Measurements from ENCODE around the gene ITPR1.

Gene ITPR1

DNA sequence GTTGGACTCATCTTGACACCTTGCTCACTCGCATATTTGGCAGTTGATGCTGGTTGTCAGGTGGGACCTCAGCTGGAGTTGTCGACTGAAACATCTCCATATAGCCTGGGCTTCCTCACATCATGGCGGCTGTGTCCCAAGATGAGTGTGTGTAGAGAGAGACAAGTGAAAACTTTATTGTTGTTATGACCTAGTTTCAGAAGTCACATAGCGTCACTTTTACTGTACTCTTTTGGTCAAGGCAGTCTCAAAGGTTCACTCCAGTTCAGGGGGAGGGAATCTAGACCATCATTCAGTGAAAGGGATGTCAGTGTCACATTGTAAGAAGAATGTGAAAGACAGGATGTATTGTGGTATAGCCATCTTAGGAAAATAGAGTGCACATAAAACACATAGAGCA is 214.2 kb downstream of the ITPR1 start (continued):
- TF ChIP-seq, protein P1, sequence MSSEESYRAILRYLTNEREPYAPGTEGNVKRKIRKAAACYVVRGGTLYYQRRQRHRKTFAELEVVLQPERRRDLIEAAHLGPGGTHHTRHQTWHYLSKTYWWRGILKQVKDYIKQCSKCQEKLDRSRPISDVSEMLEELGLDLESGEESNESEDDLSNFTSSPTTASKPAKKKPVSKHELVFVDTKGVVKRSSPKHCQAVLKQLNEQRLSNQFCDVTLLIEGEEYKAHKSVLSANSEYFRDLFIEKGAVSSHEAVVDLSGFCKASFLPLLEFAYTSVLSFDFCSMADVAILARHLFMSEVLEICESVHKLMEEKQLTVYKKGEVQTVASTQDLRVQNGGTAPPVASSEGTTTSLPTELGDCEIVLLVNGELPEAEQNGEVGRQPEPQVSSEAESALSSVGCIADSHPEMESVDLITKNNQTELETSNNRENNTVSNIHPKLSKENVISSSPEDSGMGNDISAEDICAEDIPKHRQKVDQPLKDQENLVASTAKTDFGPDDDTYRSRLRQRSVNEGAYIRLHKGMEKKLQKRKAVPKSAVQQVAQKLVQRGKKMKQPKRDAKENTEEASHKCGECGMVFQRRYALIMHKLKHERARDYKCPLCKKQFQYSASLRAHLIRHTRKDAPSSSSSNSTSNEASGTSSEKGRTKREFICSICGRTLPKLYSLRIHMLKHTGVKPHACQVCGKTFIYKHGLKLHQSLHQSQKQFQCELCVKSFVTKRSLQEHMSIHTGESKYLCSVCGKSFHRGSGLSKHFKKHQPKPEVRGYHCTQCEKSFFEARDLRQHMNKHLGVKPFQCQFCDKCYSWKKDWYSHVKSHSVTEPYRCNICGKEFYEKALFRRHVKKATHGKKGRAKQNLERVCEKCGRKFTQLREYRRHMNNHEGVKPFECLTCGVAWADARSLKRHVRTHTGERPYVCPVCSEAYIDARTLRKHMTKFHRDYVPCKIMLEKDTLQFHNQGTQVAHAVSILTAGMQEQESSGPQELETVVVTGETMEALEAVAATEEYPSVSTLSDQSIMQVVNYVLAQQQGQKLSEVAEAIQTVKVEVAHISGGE (tag by site-specific recombination; conservative IDR thresholded peaks at IDR 0.05; ENCODE audit: low read depth) = no peak
- TF ChIP-seq ZNF202 (tag by site-specific recombination; IDR thresholded peaks at IDR 0.05; ENCODE audit: borderline replicate concordance) = no peak
- TF ChIP-seq BCL11A (tag by site-specific recombination; IDR thresholded peaks at IDR 0.05; ENCODE audit: low read depth) = no peak
- TF ChIP-seq ZNF785 (tag by site-specific recombination; IDR thresholded peaks at IDR 0.05) = no peak
- TF ChIP-seq MEIS1 (CRISPR knock-in tag; IDR thresholded peaks at IDR 0.05; ENCODE audit: borderline replicate concordance) = no peak
- TF ChIP-seq, protein P2, sequence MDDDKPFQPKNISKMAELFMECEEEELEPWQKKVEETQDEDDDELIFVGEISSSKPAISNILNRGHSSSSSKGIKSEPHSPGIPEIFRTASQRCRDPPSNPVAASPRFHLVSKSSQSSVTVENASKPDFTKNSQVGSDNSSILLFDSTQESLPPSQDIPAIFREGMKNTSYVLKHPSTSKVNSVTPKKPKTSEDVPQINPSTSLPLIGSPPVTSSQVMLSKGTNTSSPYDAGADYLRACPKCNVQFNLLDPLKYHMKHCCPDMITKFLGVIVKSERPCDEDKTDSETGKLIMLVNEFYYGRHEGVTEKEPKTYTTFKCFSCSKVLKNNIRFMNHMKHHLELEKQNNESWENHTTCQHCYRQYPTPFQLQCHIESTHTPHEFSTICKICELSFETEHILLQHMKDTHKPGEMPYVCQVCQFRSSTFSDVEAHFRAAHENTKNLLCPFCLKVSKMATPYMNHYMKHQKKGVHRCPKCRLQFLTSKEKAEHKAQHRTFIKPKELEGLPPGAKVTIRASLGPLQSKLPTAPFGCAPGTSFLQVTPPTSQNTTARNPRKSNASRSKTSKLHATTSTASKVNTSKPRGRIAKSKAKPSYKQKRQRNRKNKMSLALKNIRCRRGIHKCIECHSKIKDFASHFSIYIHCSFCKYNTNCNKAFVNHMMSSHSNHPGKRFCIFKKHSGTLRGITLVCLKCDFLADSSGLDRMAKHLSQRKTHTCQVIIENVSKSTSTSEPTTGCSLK (tag by site-specific recombination; IDR thresholded peaks at IDR 0.05) = no peak

DNA sequence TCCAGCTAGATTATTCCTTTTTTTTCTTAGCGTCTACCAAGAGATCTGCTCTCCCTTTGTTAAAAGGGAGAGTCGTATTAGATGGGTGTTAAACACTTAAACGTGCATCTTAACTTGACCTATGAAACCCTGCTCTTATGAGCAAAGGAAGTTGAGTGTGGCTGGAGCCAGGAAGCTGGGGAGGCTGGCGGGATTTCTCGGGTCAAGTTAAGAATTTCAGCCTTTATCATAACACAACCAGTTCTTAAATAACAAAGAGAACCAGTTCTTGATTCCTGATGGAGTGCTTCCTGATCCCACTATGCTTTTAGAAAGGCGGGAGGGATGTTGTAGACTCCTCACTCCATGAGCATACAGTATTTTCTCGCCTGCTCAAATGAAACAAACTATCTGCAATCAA is 215.1 kb downstream of the ITPR1 start:
- no peak overlapping the region for H3K27ac ChIP-seq (ENCODE audit: extremely low read depth, low read depth, low read length)
- ChIA-PET POLR2A (no interaction called here), CTCF (interaction anchor here (0.6 kb wide), 1 partner anchor 50 kb away, joined by 3 read pairs; no protein-coding TSS in a partner anchor)
- no peak overlapping the region for H3K4me3 ChIP-seq (ENCODE audit: low read depth, low read length)
- no peaks in the 10 kb centered on the region for H3K4me1 ChIP-seq (ENCODE audit: control insufficient read depth, insufficient read depth, low read length)
- peaks cover 0 to 34% of the 10 kb centered on the region in 2 experiments; a peak in 1 of 3 replicates for H3K36me3 ChIP-seq (ENCODE audit: control insufficient read depth in 2 of 2, insufficient read depth in 1 of 2, low read length in 2 of 2)
- H3K9me3 ChIP-seq (ENCODE audit: control insufficient read depth, insufficient read depth, low read depth, low read length) = no peaks in the 10 kb centered on the region
- TF ChIP-seq ZNF266 (tag by site-specific recombination; IDR thresholded peaks at IDR 0.05; ENCODE audit: low read depth) = no peak
- TF ChIP-seq ZNF692 (tag by site-specific recombination; IDR thresholded peaks at IDR 0.05) = no peak
- TF ChIP-seq FEZF1 (tag by site-specific recombination; IDR thresholded peaks at IDR 0.05) = no peak
- TF ChIP-seq, protein P3, sequence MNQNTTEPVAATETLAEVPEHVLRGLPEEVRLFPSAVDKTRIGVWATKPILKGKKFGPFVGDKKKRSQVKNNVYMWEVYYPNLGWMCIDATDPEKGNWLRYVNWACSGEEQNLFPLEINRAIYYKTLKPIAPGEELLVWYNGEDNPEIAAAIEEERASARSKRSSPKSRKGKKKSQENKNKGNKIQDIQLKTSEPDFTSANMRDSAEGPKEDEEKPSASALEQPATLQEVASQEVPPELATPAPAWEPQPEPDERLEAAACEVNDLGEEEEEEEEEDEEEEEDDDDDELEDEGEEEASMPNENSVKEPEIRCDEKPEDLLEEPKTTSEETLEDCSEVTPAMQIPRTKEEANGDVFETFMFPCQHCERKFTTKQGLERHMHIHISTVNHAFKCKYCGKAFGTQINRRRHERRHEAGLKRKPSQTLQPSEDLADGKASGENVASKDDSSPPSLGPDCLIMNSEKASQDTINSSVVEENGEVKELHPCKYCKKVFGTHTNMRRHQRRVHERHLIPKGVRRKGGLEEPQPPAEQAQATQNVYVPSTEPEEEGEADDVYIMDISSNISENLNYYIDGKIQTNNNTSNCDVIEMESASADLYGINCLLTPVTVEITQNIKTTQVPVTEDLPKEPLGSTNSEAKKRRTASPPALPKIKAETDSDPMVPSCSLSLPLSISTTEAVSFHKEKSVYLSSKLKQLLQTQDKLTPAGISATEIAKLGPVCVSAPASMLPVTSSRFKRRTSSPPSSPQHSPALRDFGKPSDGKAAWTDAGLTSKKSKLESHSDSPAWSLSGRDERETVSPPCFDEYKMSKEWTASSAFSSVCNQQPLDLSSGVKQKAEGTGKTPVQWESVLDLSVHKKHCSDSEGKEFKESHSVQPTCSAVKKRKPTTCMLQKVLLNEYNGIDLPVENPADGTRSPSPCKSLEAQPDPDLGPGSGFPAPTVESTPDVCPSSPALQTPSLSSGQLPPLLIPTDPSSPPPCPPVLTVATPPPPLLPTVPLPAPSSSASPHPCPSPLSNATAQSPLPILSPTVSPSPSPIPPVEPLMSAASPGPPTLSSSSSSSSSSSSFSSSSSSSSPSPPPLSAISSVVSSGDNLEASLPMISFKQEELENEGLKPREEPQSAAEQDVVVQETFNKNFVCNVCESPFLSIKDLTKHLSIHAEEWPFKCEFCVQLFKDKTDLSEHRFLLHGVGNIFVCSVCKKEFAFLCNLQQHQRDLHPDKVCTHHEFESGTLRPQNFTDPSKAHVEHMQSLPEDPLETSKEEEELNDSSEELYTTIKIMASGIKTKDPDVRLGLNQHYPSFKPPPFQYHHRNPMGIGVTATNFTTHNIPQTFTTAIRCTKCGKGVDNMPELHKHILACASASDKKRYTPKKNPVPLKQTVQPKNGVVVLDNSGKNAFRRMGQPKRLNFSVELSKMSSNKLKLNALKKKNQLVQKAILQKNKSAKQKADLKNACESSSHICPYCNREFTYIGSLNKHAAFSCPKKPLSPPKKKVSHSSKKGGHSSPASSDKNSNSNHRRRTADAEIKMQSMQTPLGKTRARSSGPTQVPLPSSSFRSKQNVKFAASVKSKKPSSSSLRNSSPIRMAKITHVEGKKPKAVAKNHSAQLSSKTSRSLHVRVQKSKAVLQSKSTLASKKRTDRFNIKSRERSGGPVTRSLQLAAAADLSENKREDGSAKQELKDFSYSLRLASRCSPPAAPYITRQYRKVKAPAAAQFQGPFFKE (tag by site-specific recombination; IDR thresholded peaks at IDR 0.05; ENCODE audit: borderline replicate concordance) = no peak
- TF ChIP-seq ZNF362 (tag by site-specific recombination; IDR thresholded peaks at IDR 0.05) = no peak
- TF ChIP-seq HOXC10 (CRISPR knock-in tag; IDR thresholded peaks at IDR 0.05) = no peak
- TF ChIP-seq ZFP37 (tag by site-specific recombination; IDR thresholded peaks at IDR 0.05) = no peak
- TF ChIP-seq, protein P4, sequence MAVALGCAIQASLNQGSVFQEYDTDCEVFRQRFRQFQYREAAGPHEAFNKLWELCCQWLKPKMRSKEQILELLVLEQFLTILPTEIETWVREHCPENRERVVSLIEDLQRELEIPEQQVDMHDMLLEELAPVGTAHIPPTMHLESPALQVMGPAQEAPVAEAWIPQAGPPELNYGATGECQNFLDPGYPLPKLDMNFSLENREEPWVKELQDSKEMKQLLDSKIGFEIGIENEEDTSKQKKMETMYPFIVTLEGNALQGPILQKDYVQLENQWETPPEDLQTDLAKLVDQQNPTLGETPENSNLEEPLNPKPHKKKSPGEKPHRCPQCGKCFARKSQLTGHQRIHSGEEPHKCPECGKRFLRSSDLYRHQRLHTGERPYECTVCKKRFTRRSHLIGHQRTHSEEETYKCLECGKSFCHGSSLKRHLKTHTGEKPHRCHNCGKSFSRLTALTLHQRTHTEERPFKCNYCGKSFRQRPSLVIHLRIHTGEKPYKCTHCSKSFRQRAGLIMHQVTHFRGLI (tag by site-specific recombination; IDR thresholded peaks at IDR 0.05) = no peak
- TF ChIP-seq ZNF510 (tag by site-specific recombination; IDR thresholded peaks at IDR 0.05; ENCODE audit: insufficient replicate concordance) = no peak
- no peak for TF ChIP-seq ZNF501 (tag by site-specific recombination; IDR thresholded peaks at IDR 0.05)
- TF ChIP-seq ZSCAN23 (tag by site-specific recombination; IDR thresholded peaks at IDR 0.05) = no peak
- no peak for TF ChIP-seq ZNF571 (tag by site-specific recombination; IDR thresholded peaks at IDR 0.05)
- no peak for TF ChIP-seq ZNF391 (tag by site-specific recombination; IDR thresholded peaks at IDR 0.05; ENCODE audit: borderline replicate concordance, low read depth)
- TF ChIP-seq ZNF548 (tag by site-specific recombination; IDR thresholded peaks at IDR 0.05) = no peak
- TF ChIP-seq ZNF114 (tag by site-specific recombination; IDR thresholded peaks at IDR 0.05) = no peak

All from HEK293 (cell line).